Spleen (tissue), 7 donors: ENCODE results near the gene CSF2.

ENCODE experiments used
- CTCF ChIP-seq, 11 experiments: fragments of 200-600 bp in 7 of 11; fragments of 450-650 bp in 4 of 11; sonication (generic) in 4 of 11; IDR thresholded peaks in 8 of 11; conservative IDR thresholded peaks in 3 of 11; 1 replicate in 7 of 11; 2 replicates in 4 of 11; pipeline versions ENCODE4 v1.4.0 to v1.8.0; 2016 to 2021; ENCODE audit warnings: antibody characterized with exemption in 11 of 11, inconsistent platforms in 4 of 11, mild to moderate bottlenecking in 1 of 11
- POLR2A ChIP-seq, 3 donors: fragments of 450-650 bp; IDR thresholded peaks; one replicate each; pipeline ENCODE4 v1.5.1; 2017; ENCODE audit warnings: antibody characterized with exemption in 3 of 3, mild to moderate bottlenecking in 1 of 3
- donor health status: DM: no; HTN: no; CAD: no; lungs with moderate emphysema.
- donor health status: DM: no; HTN: no; CAD: no.
- donor health status: DM: no; HTN: no; CAD: no.

- TF ChIP-seq CTCF (IDR thresholded peaks at IDR 0.05 in 8 of 11, conservative IDR thresholded peaks at IDR 0.05 in 3 of 11) (no peak), POLR2A (IDR thresholded peaks at IDR 0.05) (no peak)
Measured at GRCh38 chr5:132096904-132097303, 23.3 kb downstream of the CSF2 start.
